ENCODE data around the gene RNASET2.

DNA sequence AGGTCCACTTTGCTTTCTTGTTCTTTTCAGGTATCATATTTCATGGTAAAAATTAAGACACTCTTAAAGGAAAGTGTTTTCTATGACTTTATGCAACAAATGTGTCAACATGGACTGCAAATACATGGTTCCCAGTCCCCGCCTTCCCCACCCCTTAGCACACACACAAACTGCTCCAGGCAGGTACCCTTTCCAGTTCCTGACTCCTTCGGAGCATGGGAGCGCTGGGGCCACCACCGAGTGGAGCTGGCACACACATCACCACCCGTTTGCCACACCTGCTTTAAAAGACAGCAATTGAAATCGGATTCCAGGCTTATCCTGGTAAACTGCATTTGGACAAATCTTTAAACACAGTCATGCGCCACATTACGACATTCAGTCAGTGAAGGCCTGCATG lies 22.2 kb downstream of the RNASET2 start:
- TF ChIP-seq, protein P1, sequence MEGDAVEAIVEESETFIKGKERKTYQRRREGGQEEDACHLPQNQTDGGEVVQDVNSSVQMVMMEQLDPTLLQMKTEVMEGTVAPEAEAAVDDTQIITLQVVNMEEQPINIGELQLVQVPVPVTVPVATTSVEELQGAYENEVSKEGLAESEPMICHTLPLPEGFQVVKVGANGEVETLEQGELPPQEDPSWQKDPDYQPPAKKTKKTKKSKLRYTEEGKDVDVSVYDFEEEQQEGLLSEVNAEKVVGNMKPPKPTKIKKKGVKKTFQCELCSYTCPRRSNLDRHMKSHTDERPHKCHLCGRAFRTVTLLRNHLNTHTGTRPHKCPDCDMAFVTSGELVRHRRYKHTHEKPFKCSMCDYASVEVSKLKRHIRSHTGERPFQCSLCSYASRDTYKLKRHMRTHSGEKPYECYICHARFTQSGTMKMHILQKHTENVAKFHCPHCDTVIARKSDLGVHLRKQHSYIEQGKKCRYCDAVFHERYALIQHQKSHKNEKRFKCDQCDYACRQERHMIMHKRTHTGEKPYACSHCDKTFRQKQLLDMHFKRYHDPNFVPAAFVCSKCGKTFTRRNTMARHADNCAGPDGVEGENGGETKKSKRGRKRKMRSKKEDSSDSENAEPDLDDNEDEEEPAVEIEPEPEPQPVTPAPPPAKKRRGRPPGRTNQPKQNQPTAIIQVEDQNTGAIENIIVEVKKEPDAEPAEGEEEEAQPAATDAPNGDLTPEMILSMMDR (IDR thresholded peaks at IDR 0.05; ENCODE audit: low read length), result no peak
- TF ChIP-seq EZH2 (IDR thresholded peaks at IDR 0.05; ENCODE audit: borderline replicate concordance, low read length), result no peak

Data from OCI-LY1 (cell line).